Erythroblast (primary cell): ENCODE data around the gene MOCS2.

Experiments
- GATA1 ChIP-seq: IDR thresholded peaks from 2 replicates; pipeline ENCODE4 v1.6.1; 2011; ENCODE audit warnings: low read depth, mild to moderate bottlenecking, control low read depth, low read length, moderate library complexity
- POLR2A ChIP-seq: IDR thresholded peaks from 2 replicates; pipeline ENCODE4 v1.6.1; 2011; ENCODE audit warnings: mild to moderate bottlenecking, low read length

- TF ChIP-seq POLR2A = no peak
- TF ChIP-seq GATA1 = no peak
These were observed 23.5 kb upstream of the MOCS2 start for GRCh38 chr5:53133020-53133419.
